H1 (cell line): ENCODE measurements around the gene MBD5. TPM values are rescaled to one million over a fixed set of nuclear protein-coding genes. Genes with fewer than 3 reads are reported as not detected.

ENCODE experiments used
- BCL11A ChIP-seq, 2 experiments: IDR thresholded peaks; one replicate each; pipeline ENCODE4 v1.6.1; 2011; ENCODE audit warnings: low read depth in 2 of 2, low read length in 2 of 2, mild to moderate bottlenecking in 2 of 2
- CBX5 ChIP-seq: fragments of 300-800, 300-1000 bp; sonication (generic); IDR thresholded peaks from 2 replicates; pipeline ENCODE4 v1.7.1; 2016; ENCODE audit warnings: antibody characterized with exemption, low read length, low read depth
- CEBPB ChIP-seq: IDR thresholded peaks from 2 replicates; pipeline ENCODE4 v1.6.1; 2012; ENCODE audit warnings: low read depth, low read length
- SP4 ChIP-seq: IDR thresholded peaks from 2 replicates; pipeline ENCODE4 v1.6.1; 2012; ENCODE audit warnings: low read length, inconsistent platforms
- polyA plus RNA-seq, 7 experiments: library from polyadenylated mRNA; depleted of rRNA in 3 of 7; stranded (reverse) in 5 of 7; unstranded in 2 of 7; fragments of >200 nt in 5 of 7; fragments of 200-250 nt in 2 of 7; gene quantifications; 1 replicate in 5 of 7; 2 replicates in 1 of 7; 4 replicates in 1 of 7; pipeline versions ENCODE4 v1.2.1 to v1.2.3, GENCODE V29; 2011 to 2013; ENCODE audit warnings: missing spikeins in 2 of 7, mixed read lengths in 2 of 7
- total RNA-seq: library from RNA; stranded (reverse); fragmentation: NEBNext Ultra II Directional; extraction: Animal tissue kit (Norgen Biotek cat#: 25700); gene quantifications from 2 replicates; pipeline ENCODE4 v1.2.1, GENCODE V29; 2021

MBD5 gene
- total and polyA plus RNA-seq, 2 of the 8 experiments (the other 6 are each of a cell fraction or from before 2014, with no cell fraction given) = 9.7 to 29.4 TPM

DNA sequence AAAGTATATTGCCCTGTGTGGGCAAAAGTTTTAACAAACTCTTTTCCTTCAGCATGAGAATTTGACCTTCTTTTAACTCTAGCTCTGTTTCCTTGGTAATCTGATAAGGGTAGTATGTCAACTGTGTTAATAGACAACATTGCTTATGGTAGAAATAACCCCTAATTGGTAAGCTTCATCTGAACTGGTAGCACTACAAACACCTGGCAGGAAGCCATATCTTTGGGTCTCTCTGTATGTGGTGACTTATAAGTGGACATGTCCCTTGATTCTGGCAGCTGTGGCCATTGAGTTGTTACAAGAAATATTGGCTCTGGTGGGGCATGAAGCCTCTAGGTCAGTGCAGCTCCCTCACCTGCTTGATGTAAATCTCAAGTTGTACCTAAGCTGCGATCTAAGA is 46.9 kb downstream of the MBD5 start (continued):
- TF ChIP-seq CEBPB (no peak), BCL11A (IDR thresholded peaks at IDR 0.05; ENCODE audit: low read depth in 2 of 2, low read length in 2 of 2) (no peak), SP4 (no peak), CBX5 (no peak)
